GM12874 (cell line): ENCODE results near the gene SPIB.

Experiments
- CTCF ChIP-seq: IDR thresholded peaks from 2 replicates; pipeline ENCODE4 v1.5.1; 2011; ENCODE audit warnings: low read depth, mild to moderate bottlenecking, control low read depth, low read length, moderate library complexity; ENCODE audit not compliant: insufficient read depth

The SPIB gene

GRCh38 chr19:50457300-50457699, 38.6 kb downstream of the SPIB start:
- TF ChIP-seq CTCF, result no peak

GRCh38 chr19:50458396-50459066, 39.8 kb downstream of the SPIB start:
- TF ChIP-seq CTCF, result no peak

GRCh38 chr19:50459067-50459456, 40.3 kb downstream of the SPIB start:
- no peak for TF ChIP-seq CTCF

GRCh38 chr19:50459638-50460037, 40.9 kb downstream of the SPIB start:
- no peak for TF ChIP-seq CTCF

- peak; percentile 38; the same call in 1 of the 2 replicates for TF ChIP-seq CTCF
Observed at GRCh38 chr19:50460161-50460765, 41.5 kb downstream of the SPIB start.

GRCh38 chr19:50461066-50461875, 42.5 kb downstream of the SPIB start:
- TF ChIP-seq CTCF, result peak; percentile 87

- TF ChIP-seq CTCF, result no peak
Observed at GRCh38 chr19:50462970-50463369, 44.2 kb downstream of the SPIB start.
